Measurements from ENCODE around the gene CPZ. TPM values are rescaled to one million over a fixed set of nuclear protein-coding genes. Genes with fewer than 3 reads are reported as not detected.
"Not testable (repeated sequence)": the region's sequence is repeated elsewhere in the genome, so short reads cannot be mapped to it uniquely, and the experiment has no call there.

The CPZ gene
- total RNA-seq, 4 donors from 2014 or later = 4.1 to 12.9 (median 6.5) TPM

DNA sequence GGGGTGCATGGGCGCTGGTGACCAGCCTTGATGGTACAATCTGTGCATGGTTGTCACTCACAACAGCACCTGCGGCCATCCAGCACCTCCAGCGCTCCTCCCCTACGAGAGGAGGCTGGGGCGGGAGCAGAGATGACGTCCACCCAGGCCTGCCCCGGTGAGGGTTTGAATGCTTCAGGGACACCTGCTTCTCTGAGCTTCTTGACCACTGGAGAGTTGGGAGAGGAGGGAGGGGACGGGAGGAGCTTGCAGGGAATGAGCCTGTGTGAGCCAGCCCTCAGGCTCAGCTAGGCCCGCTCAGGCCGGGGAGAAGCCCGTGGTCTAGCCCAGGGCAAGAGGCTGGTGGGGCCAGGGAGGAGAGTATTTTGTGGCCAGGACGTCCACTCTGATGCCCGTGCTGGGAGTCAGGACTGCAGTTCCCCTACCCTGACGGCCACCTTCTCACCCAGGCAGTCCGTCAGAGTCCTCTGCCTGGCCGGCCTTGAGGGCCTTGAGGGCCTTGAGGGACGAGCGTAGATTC, 59.2 kb downstream of the CPZ start:
- Histone ChIP-seq H3K27me3 (no peaks in the 10 kb centered on the region), H3K4me3 (replicated peaks in 1 of 3) (no peak overlapping the region), H3K4me1 (peaks cover 3 to 5% of the 10 kb centered on the region in 2 donors), H3K36me3 (no peaks in the 10 kb centered on the region), H3K9me3 (no peaks in the 10 kb centered on the region), H3K27ac (no peak overlapping the region)
- intact Hi-C loops (cut with DNase I) = no loop called here
- DNase-seq = peak; percentile 34 to 40
- WGBS, 2 donors = 45 to 56% methylated on average over 18 of the region's 18 CpGs
- no peak for TF ChIP-seq POLR2A (IDR thresholded peaks at IDR 0.05)
- TF ChIP-seq, protein P1, sequence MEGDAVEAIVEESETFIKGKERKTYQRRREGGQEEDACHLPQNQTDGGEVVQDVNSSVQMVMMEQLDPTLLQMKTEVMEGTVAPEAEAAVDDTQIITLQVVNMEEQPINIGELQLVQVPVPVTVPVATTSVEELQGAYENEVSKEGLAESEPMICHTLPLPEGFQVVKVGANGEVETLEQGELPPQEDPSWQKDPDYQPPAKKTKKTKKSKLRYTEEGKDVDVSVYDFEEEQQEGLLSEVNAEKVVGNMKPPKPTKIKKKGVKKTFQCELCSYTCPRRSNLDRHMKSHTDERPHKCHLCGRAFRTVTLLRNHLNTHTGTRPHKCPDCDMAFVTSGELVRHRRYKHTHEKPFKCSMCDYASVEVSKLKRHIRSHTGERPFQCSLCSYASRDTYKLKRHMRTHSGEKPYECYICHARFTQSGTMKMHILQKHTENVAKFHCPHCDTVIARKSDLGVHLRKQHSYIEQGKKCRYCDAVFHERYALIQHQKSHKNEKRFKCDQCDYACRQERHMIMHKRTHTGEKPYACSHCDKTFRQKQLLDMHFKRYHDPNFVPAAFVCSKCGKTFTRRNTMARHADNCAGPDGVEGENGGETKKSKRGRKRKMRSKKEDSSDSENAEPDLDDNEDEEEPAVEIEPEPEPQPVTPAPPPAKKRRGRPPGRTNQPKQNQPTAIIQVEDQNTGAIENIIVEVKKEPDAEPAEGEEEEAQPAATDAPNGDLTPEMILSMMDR (IDR thresholded peaks at IDR 0.05) = no peak

DNA sequence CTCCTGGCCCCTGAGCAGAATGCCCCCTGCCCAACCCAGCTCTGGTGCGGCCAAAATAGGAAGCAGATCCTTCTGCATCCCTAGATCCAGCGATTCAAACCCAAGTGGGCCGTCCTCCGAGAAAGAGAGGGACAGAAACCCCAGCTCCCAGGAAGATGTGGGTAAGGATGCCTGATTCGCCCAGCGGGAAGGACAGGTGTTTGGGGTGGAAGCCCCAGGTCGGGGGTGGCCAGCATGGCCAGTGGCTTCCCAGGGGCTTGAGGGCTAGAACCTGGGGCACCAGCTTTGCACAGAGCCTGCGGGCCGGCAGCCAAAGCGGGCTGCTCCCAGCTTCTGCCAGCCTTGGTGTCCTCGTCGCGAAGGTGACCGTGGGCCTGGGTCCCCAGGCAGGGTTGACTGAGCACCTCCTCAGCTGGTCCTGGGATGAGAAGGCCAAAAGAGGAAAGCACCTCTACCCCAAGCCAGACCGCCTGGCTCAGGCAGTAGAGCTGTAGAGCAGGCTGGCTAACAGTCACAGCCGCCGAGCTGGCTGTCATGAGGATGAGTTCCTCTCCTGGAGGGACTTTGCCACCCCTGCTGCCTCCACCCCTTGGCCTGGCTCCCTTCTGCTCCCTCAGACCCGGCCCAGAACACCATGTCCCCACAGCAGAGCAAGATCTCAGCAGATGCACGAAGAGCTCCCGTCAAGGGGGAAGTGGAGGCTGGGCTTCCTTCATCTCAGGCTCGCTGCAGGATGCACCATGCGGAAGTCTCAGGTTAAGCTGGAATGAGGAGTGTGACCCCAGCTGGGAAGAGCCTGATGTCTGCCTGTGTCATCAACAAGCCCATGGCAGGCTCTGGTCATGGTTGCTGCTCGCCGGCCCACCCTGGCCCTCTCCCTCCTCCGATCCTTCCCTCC, 59.9 kb downstream of the CPZ start:
- no peak for TF ChIP-seq POLR2A (IDR thresholded peaks at IDR 0.05)
- TF ChIP-seq, protein P1 (IDR thresholded peaks at IDR 0.05) = no peak
- DNase-seq = no peak
- WGBS, 2 donors = 75% methylated on average over 17 to 20 of the region's 25 CpGs
- Histone ChIP-seq H3K27ac (no peak overlapping the region), H3K9me3 (no peaks in the 10 kb centered on the region), H3K27me3 (no peaks in the 10 kb centered on the region), H3K4me1 (no peaks in the 10 kb centered on the region), H3K4me3 (replicated peaks in 1 of 3) (no peak overlapping the region), H3K36me3 (no peaks in the 10 kb centered on the region)
- intact Hi-C loops (cut with DNase I) = no loop called here

DNA sequence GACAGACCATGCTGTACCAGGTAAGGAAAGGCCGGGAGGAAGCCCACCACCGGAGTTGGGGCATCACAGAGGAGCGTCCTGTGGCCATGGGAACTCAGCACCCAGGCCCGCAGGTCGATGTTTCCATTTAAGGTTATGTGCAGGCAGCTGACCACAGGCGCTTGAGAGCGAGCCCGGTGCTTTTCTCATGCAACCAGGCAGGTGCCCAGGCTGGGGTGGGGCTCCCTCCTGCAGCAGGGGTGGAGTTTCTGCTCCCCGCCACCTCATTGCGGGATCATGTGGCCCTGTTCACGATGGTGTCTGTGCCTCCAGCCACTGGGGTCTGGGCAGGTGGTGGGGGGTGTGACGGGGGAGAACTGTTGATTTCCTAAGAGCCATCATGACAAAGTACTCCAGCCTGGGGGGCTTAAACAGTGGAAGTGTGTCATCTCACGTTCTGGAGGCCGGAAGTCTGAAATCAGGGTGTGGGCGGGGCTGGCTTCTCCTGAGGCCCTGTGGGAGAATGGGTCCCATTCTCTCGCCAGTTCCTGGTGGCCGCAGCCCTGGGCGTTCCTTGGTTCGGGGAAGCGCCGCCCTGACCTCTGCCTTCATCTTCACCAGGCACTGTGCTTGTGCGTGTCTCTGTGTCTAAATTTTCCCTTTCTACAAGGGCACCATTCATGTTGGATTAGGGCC, 60.9 kb downstream of the CPZ start:
- Histone ChIP-seq H3K36me3 (no peaks in the 10 kb centered on the region), H3K4me1 (no peaks in the 10 kb centered on the region), H3K27me3 (no peaks in the 10 kb centered on the region), H3K9me3 (no peaks in the 10 kb centered on the region), H3K27ac (no peak overlapping the region), H3K4me3 (replicated peaks in 1 of 3) (no peak overlapping the region)
- no peak for TF ChIP-seq POLR2A (IDR thresholded peaks at IDR 0.05)
- TF ChIP-seq, protein P1 (IDR thresholded peaks at IDR 0.05) = no peak
- DNase-seq = no peak
- intact Hi-C loops (cut with DNase I) = no loop called here
- WGBS, 2 donors = 81 to 87% methylated on average over 16 to 21 of the region's 22 CpGs

DNA sequence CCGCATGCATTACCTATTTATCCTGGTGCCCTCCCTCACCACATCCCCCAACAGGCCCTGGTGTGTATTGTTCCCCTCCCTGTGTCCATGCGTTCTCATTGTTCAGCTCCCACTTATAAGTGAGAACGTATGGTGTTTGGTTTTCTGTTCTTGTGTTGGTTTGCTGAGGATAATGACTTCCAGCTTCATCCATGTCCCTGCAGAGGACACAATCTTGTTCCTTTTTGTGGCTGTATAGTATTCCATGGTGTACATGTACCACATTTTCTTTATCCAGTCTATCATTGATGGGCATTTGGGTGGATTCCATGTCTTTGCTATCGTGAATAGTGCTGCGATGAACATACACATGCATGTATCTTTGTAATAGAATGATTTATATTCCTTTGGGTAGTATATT, 61.6 kb downstream of the CPZ start:
- DNase-seq; H3K4me1 ChIP-seq; H3K4me3 ChIP-seq (replicated peaks in 1 of 3); H3K36me3 ChIP-seq; H3K9me3 ChIP-seq; intact Hi-C loops (cut with DNase I); H3K27me3 ChIP-seq; H3K27ac ChIP-seq: not testable (repeated sequence)
- WGBS, 2 donors = 94% methylated on average over 5 of the region's 5 CpGs

DNA sequence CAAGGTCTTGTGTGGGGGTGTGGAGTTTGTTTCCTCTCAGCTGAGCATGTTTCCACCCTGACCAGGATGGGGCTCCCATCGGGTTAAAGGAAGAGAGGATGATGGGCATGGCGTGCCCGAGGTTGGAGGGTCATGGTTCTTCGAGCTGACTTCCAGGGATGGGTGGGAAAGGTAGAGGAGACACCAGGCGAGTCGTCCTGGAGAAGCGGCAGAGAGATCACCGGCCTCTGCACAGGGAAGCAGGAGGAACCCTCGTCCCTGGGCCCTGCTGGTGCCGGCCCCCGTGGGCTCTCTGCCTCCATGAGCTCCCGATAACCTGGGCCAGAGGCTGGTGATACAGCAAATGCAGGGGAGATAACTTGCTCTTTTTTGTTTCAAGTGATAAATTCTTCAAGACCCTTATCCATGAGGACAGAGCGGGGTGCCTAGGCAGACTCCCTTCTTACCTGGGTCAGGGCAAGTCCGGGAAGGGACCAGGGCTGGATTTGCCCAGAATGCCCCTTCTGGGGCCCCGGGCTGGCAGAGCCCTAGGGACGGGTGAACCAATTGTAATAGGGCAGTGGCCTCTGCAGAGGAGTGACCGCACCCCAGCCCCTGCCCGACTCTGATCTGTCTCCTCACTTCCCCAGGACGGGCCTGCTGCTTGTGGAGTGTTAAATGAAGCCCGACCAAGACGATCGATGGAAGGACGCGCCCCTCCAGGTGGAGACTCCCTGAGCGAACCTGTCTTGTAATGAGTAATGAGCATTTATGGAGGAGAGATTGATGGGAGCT, 63.0 kb downstream of the CPZ start:
- Histone ChIP-seq H3K27me3 (no peaks in the 10 kb centered on the region), H3K36me3 (no peaks in the 10 kb centered on the region), H3K4me1 (no peaks in the 10 kb centered on the region), H3K9me3 (no peaks in the 10 kb centered on the region), H3K4me3 (replicated peaks in 1 of 3) (no peak overlapping the region), H3K27ac (no peak overlapping the region)
- no peak for DNase-seq
- TF ChIP-seq POLR2A (IDR thresholded peaks at IDR 0.05) = no peak
- TF ChIP-seq, protein P1 (IDR thresholded peaks at IDR 0.05) = no peak
- 82 to 84% methylated on average over 24 to 25 of the region's 25 CpGs for WGBS, 2 donors
- intact Hi-C loops (cut with DNase I) = no loop called here

All from thyroid gland (tissue), 4 donors.